HepG2 (cell line): Measurements from ENCODE around the gene ARMH1. TPM values are rescaled to one million over a fixed set of nuclear protein-coding genes. Genes with fewer than 3 reads are reported as not detected.

Experiments
- EHMT2 ChIP-seq: fragments of 200-600 bp; sonication (generic); IDR thresholded peaks from 2 replicates; pipeline ENCODE4 v1.7.0; 2017; ENCODE audit warnings: antibody characterized with exemption, low read depth, low read length, borderline replicate concordance
- FOXK1 ChIP-seq: sonication (generic); formaldehyde crosslinking; IDR thresholded peaks from 2 replicates; pipeline ENCODE4 v1.4.0; 2020; ENCODE audit warnings: low read depth, missing genetic modification reagents, borderline replicate concordance
- FOXK2 ChIP-seq: fragments of 450-650 bp; IDR thresholded peaks from 2 replicates; pipeline ENCODE4 v1.6.1; 2016
- HOXD1 ChIP-seq: sonication (generic); formaldehyde crosslinking; IDR thresholded peaks from 2 replicates; pipeline ENCODE4 v1.5.0; 2020; ENCODE audit warnings: missing genetic modification reagents
- KDM6A ChIP-seq: IDR thresholded peaks from 2 replicates; pipeline ENCODE4 v1.6.1; 2016; ENCODE audit warnings: low read depth
- SOX6 ChIP-seq, 2 experiments: fragments of 450-650 bp in 1 of 2; sonication (generic) in 1 of 2; formaldehyde crosslinking in 1 of 2; IDR thresholded peaks; 2 replicates each; pipeline versions ENCODE4 v1.4.0 to v1.6.1; 2017 to 2020; ENCODE audit warnings: antibody characterized with exemption in 1 of 2, mild to moderate bottlenecking in 1 of 2, missing genetic modification reagents in 1 of 2
- SP4 ChIP-seq: sonication (generic); formaldehyde crosslinking; IDR thresholded peaks from 2 replicates; pipeline ENCODE4 v1.8.1; 2023; ENCODE audit warnings: mild to moderate bottlenecking, missing genetic modification reagents
- ZNF225 ChIP-seq: sonication (generic); formaldehyde crosslinking; IDR thresholded peaks from 2 replicates; pipeline ENCODE4 v1.4.0; 2020; ENCODE audit warnings: mild to moderate bottlenecking, missing genetic modification reagents
- ZNF446 ChIP-seq: sonication (generic); formaldehyde crosslinking; IDR thresholded peaks from 2 replicates; pipeline ENCODE4 v1.5.0; 2020; ENCODE audit warnings: mild to moderate bottlenecking, missing genetic modification reagents
- ZNF713 ChIP-seq: sonication (generic); formaldehyde crosslinking; IDR thresholded peaks from 2 replicates; pipeline ENCODE4 v1.4.0; 2020; ENCODE audit warnings: mild to moderate bottlenecking, missing genetic modification reagents
- ZNF747 ChIP-seq: sonication (generic); formaldehyde crosslinking; IDR thresholded peaks from 2 replicates; pipeline ENCODE4 v1.8.1; 2023; ENCODE audit warnings: missing genetic modification reagents, mild to moderate bottlenecking, borderline replicate concordance
- polyA plus RNA-seq, 8 experiments: library from polyadenylated mRNA; depleted of rRNA in 3 of 8; stranded (reverse) in 7 of 8; unstranded in 1 of 8; fragments of >200 nt; fragmentation: Illumina TruSeq in 4 of 8; extraction: Trizol in 4 of 8; gene quantifications; 2 replicates each; pipeline versions ENCODE4 v1.2.1 to v1.2.3, GENCODE V29; 2011 to 2016; ENCODE audit warnings: low read depth in 4 of 8, missing spikeins in 1 of 8, mixed read lengths in 1 of 8; ENCODE audit not compliant: insufficient read depth in 1 of 8
- total RNA-seq, 5 experiments: library from RNA; depleted of rRNA; stranded (reverse); fragments of >200 nt; fragmentation: Illumina TruSeq; extraction: Trizol; gene quantifications; 2 replicates each; pipeline ENCODE4 v1.2.3, GENCODE V29; 2016; ENCODE audit warnings: low read depth in 1 of 5
- TF ChIP-seq, protein P1 (sequence below): sonication (generic); formaldehyde crosslinking; IDR thresholded peaks from 2 replicates; pipeline ENCODE4 v1.4.0; 2020; ENCODE audit warnings: mild to moderate bottlenecking, missing genetic modification reagents
- TF ChIP-seq, protein P2 (sequence below): sonication (generic); formaldehyde crosslinking; IDR thresholded peaks from 2 replicates; pipeline ENCODE4 v1.5.0; 2020; ENCODE audit warnings: mild to moderate bottlenecking, missing genetic modification reagents, borderline replicate concordance
- TF ChIP-seq, protein P3 (sequence below): sonication (generic); formaldehyde crosslinking; IDR thresholded peaks from 2 replicates; pipeline ENCODE4 v1.5.0; 2020; ENCODE audit warnings: mild to moderate bottlenecking, missing genetic modification reagents, moderate library complexity
- TF ChIP-seq, protein P4 (sequence below): sonication (generic); formaldehyde crosslinking; IDR thresholded peaks from 2 replicates; pipeline ENCODE4 v1.4.0; 2020; ENCODE audit warnings: missing genetic modification reagents; ENCODE audit errors: not compliant biosample characterization

ARMH1 gene
- total and polyA plus RNA-seq, 2 of the 13 experiments (the other 11 are each of a cell fraction or from before 2014, with no cell fraction given) = 0.69 TPM; not detected in 1

- TF ChIP-seq, protein P1, sequence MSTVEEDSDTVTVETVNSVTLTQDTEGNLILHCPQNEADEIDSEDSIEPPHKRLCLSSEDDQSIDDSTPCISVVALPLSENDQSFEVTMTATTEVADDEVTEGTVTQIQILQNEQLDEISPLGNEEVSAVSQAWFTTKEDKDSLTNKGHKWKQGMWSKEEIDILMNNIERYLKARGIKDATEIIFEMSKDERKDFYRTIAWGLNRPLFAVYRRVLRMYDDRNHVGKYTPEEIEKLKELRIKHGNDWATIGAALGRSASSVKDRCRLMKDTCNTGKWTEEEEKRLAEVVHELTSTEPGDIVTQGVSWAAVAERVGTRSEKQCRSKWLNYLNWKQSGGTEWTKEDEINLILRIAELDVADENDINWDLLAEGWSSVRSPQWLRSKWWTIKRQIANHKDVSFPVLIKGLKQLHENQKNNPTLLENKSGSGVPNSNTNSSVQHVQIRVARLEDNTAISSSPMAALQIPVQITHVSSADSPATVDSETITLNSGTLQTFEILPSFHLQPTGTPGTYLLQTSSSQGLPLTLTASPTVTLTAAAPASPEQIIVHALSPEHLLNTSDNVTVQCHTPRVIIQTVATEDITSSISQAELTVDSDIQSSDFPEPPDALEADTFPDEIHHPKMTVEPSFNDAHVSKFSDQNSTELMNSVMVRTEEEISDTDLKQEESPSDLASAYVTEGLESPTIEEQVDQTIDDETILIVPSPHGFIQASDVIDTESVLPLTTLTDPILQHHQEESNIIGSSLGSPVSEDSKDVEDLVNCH = no peak
- TF ChIP-seq FOXK1 (CRISPR knock-in tag) (no peak), SOX6 (IDR thresholded peaks at IDR 0.05) (no peak), SOX6 (CRISPR knock-in tag; IDR thresholded peaks at IDR 0.05) (peak; percentile 45), KDM6A (CRISPR knock-in tag) (no peak; the same call in 1 of the 2 replicates), ZNF446 (no peak), ZNF225 (CRISPR knock-in tag) (no peak; the same call in 1 of the 2 replicates), FOXK2 (no peak), ZNF713 (peak; percentile 74; the same call in 1 of the 2 replicates), HOXD1 (CRISPR knock-in tag) (0 out of 2 replicates have a peak, but pooled peaks have one; percentile 19), EHMT2 (peak; percentile 63; the same call in 1 of the 2 replicates), SP4 (CRISPR knock-in tag) (peak; percentile 77), ZNF747 (no peak)
- TF ChIP-seq, protein P2, sequence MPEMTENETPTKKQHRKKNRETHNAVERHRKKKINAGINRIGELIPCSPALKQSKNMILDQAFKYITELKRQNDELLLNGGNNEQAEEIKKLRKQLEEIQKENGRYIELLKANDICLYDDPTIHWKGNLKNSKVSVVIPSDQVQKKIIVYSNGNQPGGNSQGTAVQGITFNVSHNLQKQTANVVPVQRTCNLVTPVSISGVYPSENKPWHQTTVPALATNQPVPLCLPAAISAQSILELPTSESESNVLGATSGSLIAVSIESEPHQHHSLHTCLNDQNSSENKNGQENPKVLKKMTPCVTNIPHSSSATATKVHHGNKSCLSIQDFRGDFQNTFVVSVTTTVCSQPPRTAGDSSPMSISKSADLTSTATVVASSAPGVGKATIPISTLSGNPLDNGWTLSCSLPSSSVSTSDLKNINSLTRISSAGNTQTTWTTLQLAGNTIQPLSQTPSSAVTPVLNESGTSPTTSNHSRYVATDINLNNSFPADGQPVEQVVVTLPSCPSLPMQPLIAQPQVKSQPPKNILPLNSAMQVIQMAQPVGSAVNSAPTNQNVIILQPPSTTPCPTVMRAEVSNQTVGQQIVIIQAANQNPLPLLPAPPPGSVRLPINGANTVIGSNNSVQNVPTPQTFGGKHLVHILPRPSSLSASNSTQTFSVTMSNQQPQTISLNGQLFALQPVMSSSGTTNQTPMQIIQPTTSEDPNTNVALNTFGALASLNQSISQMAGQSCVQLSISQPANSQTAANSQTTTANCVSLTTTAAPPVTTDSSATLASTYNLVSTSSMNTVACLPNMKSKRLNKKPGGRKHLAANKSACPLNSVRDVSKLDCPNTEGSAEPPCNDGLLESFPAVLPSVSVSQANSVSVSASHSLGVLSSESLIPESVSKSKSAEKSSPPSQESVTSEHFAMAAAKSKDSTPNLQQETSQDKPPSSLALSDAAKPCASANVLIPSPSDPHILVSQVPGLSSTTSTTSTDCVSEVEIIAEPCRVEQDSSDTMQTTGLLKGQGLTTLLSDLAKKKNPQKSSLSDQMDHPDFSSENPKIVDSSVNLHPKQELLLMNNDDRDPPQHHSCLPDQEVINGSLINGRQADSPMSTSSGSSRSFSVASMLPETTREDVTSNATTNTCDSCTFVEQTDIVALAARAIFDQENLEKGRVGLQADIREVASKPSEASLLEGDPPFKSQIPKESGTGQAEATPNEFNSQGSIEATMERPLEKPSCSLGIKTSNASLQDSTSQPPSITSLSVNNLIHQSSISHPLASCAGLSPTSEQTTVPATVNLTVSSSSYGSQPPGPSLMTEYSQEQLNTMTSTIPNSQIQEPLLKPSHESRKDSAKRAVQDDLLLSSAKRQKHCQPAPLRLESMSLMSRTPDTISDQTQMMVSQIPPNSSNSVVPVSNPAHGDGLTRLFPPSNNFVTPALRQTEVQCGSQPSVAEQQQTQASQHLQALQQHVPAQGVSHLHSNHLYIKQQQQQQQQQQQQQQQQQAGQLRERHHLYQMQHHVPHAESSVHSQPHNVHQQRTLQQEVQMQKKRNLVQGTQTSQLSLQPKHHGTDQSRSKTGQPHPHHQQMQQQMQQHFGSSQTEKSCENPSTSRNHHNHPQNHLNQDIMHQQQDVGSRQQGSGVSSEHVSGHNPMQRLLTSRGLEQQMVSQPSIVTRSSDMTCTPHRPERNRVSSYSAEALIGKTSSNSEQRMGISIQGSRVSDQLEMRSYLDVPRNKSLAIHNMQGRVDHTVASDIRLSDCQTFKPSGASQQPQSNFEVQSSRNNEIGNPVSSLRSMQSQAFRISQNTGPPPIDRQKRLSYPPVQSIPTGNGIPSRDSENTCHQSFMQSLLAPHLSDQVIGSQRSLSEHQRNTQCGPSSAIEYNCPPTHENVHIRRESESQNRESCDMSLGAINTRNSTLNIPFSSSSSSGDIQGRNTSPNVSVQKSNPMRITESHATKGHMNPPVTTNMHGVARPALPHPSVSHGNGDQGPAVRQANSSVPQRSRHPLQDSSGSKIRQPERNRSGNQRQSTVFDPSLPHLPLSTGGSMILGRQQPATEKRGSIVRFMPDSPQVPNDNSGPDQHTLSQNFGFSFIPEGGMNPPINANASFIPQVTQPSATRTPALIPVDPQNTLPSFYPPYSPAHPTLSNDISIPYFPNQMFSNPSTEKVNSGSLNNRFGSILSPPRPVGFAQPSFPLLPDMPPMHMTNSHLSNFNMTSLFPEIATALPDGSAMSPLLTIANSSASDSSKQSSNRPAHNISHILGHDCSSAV (CRISPR knock-in tag) = no peak
- TF ChIP-seq, protein P3, sequence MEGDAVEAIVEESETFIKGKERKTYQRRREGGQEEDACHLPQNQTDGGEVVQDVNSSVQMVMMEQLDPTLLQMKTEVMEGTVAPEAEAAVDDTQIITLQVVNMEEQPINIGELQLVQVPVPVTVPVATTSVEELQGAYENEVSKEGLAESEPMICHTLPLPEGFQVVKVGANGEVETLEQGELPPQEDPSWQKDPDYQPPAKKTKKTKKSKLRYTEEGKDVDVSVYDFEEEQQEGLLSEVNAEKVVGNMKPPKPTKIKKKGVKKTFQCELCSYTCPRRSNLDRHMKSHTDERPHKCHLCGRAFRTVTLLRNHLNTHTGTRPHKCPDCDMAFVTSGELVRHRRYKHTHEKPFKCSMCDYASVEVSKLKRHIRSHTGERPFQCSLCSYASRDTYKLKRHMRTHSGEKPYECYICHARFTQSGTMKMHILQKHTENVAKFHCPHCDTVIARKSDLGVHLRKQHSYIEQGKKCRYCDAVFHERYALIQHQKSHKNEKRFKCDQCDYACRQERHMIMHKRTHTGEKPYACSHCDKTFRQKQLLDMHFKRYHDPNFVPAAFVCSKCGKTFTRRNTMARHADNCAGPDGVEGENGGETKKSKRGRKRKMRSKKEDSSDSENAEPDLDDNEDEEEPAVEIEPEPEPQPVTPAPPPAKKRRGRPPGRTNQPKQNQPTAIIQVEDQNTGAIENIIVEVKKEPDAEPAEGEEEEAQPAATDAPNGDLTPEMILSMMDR (CRISPR knock-in tag) = peak; percentile 32; the same call in 1 of the 2 replicates
- TF ChIP-seq, protein P4, sequence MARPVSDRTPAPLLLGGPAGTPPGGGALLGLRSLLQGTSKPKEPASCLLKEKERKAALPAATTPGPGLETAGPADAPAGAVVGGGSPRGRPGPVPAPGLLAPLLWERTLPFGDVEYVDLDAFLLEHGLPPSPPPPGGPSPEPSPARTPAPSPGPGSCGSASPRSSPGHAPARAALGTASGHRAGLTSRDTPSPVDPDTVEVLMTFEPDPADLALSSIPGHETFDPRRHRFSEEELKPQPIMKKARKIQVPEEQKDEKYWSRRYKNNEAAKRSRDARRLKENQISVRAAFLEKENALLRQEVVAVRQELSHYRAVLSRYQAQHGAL (CRISPR knock-in tag) = no peak
Observed at GRCh38 chr1:44674113-44675000, at the start of gene ARMH1, which contains the start of gene TMEM53 (continued).
